Endothelial cell of umbilical vein (primary cell): ENCODE measurements around the gene THTPA. TPM values are rescaled to one million over a fixed set of nuclear protein-coding genes. Genes with fewer than 3 reads are reported as not detected.
"Not testable (repeated sequence)": the region's sequence is repeated elsewhere in the genome, so short reads cannot be mapped to it uniquely, and the experiment has no call there.

Experiments used
- BruUV-seq: library from RNA; stranded (reverse); fragments of 400-500 nt; replicated peaks from 2 replicates; lab custom pipeline; 2021; lab: Mats Ljungman, UMichigan
- CTCF ChIA-PET: fragments of 300-600, 350-600 bp; sonication (Branson Sonifier 250); formaldehyde crosslinking; loops from one replicate; lab custom pipeline; 2021; ENCODE audit warnings: antibody characterized with exemption, inconsistent platforms; lab: Charles Lee
- POLR2A ChIA-PET: fragments of 300-600, 350-600 bp; sonication (Branson Sonifier 250); formaldehyde crosslinking; loops from one replicate; lab custom pipeline; 2021; ENCODE audit warnings: antibody characterized with exemption, inconsistent platforms; lab: Charles Lee
- DNase-seq: peaks from one replicate; pipeline ENCODE4 v3.0.0-alpha.2; 2011; ENCODE audit warnings: low read depth, low spot score
- FAIRE-seq: peaks from 2 replicates; lab custom pipeline; 2011; peaks lifted over from hg19 to GRCh38; lab: Jason Lieb, UNC
- H2AFZ ChIP-seq: 2 replicates; pipeline ENCODE4 v1.6.0; 2012; ENCODE audit warnings: low read depth, low read length, control low read depth, inconsistent platforms
- H3K27ac ChIP-seq: 2 replicates; pipeline ENCODE4 v1.5.1; 2011; ENCODE audit warnings: low read depth, mild to moderate bottlenecking, control low read depth, low read length, moderate library complexity; ENCODE audit not compliant: insufficient read depth
- H3K27me3 ChIP-seq, 2 experiments: 2 replicates each; pipeline versions ENCODE4 v1.6.0 to v1.6.1; 2011; ENCODE audit warnings: low read length in 2 of 2, mixed read lengths in 1 of 2; ENCODE audit not compliant: control insufficient read depth in 2 of 2, insufficient read depth in 2 of 2
- H3K36me3 ChIP-seq, 2 experiments: 2 replicates in 1 of 2; 3 replicates in 1 of 2; pipeline ENCODE4 v1.5.1; 2011; ENCODE audit warnings: low read length in 2 of 2, mild to moderate bottlenecking in 1 of 2, moderate library complexity in 1 of 2; ENCODE audit not compliant: control insufficient read depth in 2 of 2, insufficient read depth in 2 of 2; ENCODE audit errors: extremely low read depth in 1 of 2
- H3K4me1 ChIP-seq: 3 replicates; pipeline ENCODE4 v1.5.1; 2011; ENCODE audit warnings: mild to moderate bottlenecking, low read length; ENCODE audit not compliant: control insufficient read depth, insufficient read depth; ENCODE audit errors: extremely low read depth
- H3K4me2 ChIP-seq: 2 replicates; pipeline ENCODE4 v1.6.1; 2011; ENCODE audit warnings: low read length, control low read depth, mixed read lengths; ENCODE audit not compliant: insufficient read depth
- H3K4me3 ChIP-seq, 3 experiments: fragments of 200-600 bp in 1 of 3; sonication (generic), shearing (Covaris generic) in 1 of 3; replicated peaks in 1 of 3; 2 replicates each; pipeline ENCODE4 v1.5.1; 2011 to 2016; ENCODE audit warnings: control low read depth in 3 of 3, low read length in 3 of 3, mild to moderate bottlenecking in 2 of 3, inconsistent platforms in 1 of 3, low read depth in 1 of 3, moderate library complexity in 1 of 3; ENCODE audit not compliant: insufficient read depth in 1 of 3
- H3K79me2 ChIP-seq: 2 replicates; pipeline ENCODE4 v1.6.0; 2012; ENCODE audit warnings: low read length, inconsistent platforms; ENCODE audit not compliant: control insufficient read depth, insufficient read depth
- H3K9ac ChIP-seq: replicated peaks from 2 replicates; pipeline ENCODE3; 2011; ENCODE audit warnings: low read length, control low read depth; ENCODE audit not compliant: insufficient read depth; ENCODE audit errors: extremely low read depth
- H3K9me1 ChIP-seq: replicated peaks from 3 replicates; pipeline ENCODE4 v1.6.0; 2011; ENCODE audit warnings: mild to moderate bottlenecking, low read length; ENCODE audit not compliant: control insufficient read depth, insufficient read depth; ENCODE audit errors: extremely low read depth
- H3K9me3 ChIP-seq: replicated peaks from 2 replicates; pipeline ENCODE4 v1.5.1; 2012; ENCODE audit warnings: low read length, inconsistent platforms; ENCODE audit not compliant: control insufficient read depth, insufficient read depth
- H4K20me1 ChIP-seq: replicated peaks from 2 replicates; pipeline ENCODE3; 2011; ENCODE audit warnings: mild to moderate bottlenecking, low read length; ENCODE audit not compliant: control insufficient read depth, insufficient read depth; ENCODE audit errors: extremely low read depth
- FOS ChIP-seq: IDR thresholded peaks from 2 replicates; pipeline ENCODE4 v1.6.1; 2011; ENCODE audit warnings: mild to moderate bottlenecking, low read length, moderate library complexity, borderline replicate concordance; ENCODE audit not compliant: insufficient read depth
- JUN ChIP-seq: IDR thresholded peaks from 2 replicates; pipeline ENCODE4 v1.6.1; 2011; ENCODE audit warnings: borderline replicate concordance, low read depth; ENCODE audit not compliant: insufficient read length, insufficient read depth
- POLR2AphosphoS5 ChIP-seq: IDR thresholded peaks from 2 replicates; pipeline ENCODE4 v1.6.1; 2012; ENCODE audit warnings: low read depth, mild to moderate bottlenecking, control low read depth, low read length, moderate library complexity; ENCODE audit not compliant: insufficient read depth
- dilution Hi-C: fragments of 300-500 bp; cut with MboI; formaldehyde crosslinking; loops from one replicate; pipeline ENCODE4 v1.15.0; 2019; ENCODE audit warnings: low sequenced_read_pairs; ENCODE audit not compliant: extremely low pct_ligation_motif_present
- intact Hi-C: fragments of 100-400 bp; cut with micrococcal nuclease; formaldehyde crosslinking; loops from one replicate; pipeline ENCODE4 v1.10.0; 2022
- polyA plus RNA-seq, 4 experiments: library from polyadenylated mRNA; depleted of rRNA in 3 of 4; stranded (reverse) in 3 of 4; unstranded in 1 of 4; fragments of >200 nt; gene quantifications; 2 replicates each; pipeline versions ENCODE4 v1.2.1 to v1.2.3, GENCODE V29; 2011 to 2012; ENCODE audit warnings: missing spikeins in 1 of 4
- total RNA-seq: library from RNA; stranded (reverse); gene quantifications from 2 replicates; pipeline ENCODE4 v1.2.3, GENCODE V29; 2021
- TF ChIP-seq, protein P1 (sequence below), 2 donors: IDR thresholded peaks; 1 replicate in 1 of 2; 2 replicates in 1 of 2; pipeline ENCODE4 v1.5.1; 2011; ENCODE audit warnings: low read length in 2 of 2, mild to moderate bottlenecking in 2 of 2, moderate library complexity in 2 of 2, control low read depth in 1 of 2, inconsistent platforms in 1 of 2, low read depth in 1 of 2; ENCODE audit not compliant: insufficient read depth in 1 of 2; ENCODE audit errors: extremely low read depth in 1 of 2

THTPA gene
- total and polyA plus RNA-seq, 2 donors (not counting 3 experiments of a cell fraction or from before 2014, with no cell fraction given), result 10.8 to 12.5 TPM

DNA sequence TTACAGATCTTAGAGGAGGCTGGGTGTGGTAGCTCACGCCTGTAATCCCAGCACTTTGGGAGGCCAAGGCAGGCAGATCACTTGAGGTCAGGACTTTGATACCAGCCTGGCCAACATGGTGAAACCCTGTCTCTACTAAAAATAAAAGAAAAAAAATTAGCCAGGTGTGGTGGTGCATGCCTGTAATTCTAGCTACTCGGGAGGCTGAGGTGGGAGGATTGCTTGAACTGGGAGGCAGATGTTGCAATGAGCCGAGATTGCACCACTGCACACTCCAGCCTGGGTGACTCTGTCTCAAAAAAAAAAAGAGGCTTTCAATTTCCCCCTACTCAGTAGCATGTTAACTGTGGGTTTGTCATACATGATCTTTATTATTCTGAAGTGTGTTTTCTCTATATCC lies 38.1 kb downstream of the THTPA start:
- dilution Hi-C loops, result not testable (repeated sequence)

DNA sequence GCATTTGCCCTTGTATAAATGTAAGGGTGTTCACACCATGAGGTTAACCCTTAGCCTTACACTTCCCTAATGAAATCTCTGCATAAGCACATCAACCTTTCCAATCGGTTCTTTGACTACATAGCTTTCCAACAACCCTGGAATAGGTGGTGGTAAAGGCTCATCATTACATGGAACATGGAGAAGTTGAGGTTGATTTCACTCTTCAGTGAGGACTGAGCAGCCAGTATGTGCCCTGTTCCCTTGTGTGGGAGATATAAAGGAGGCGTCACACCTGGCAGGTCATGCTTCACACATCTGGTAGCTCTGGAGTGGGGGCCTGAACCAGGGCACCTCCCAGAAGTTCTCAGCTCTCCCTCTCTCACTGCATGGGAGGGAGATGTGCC lies 44.2 kb downstream of the THTPA start:
- DNase-seq, result no peak
- no peaks in the 10 kb centered on the region for H3K9me1 ChIP-seq
- no peak overlapping the region for H2AFZ ChIP-seq
- no peaks in the 10 kb centered on the region for H3K36me3 ChIP-seq
- H3K4me3 ChIP-seq, result no peak overlapping the region
- no peak overlapping the region for H3K4me2 ChIP-seq
- H3K27ac ChIP-seq, result no peak overlapping the region
- H3K79me2 ChIP-seq, result no peaks in the 10 kb centered on the region
- ChIA-PET POLR2A (no interaction called here), CTCF (interaction anchor here (1.8 kb wide), 1 partner anchor 11 kb away, joined by 7 read pairs; no protein-coding TSS in a partner anchor)
- dilution Hi-C loops (no loop called here), intact Hi-C loops (no loop called here)
- no TSS peak for BruUV-seq
- no peak for FAIRE-seq
- no peaks in the 10 kb centered on the region for H3K4me1 ChIP-seq
- H3K9me3 ChIP-seq, result no peaks in the 10 kb centered on the region
- H3K9ac ChIP-seq, result no peak overlapping the region
- no peaks in the 10 kb centered on the region for H4K20me1 ChIP-seq
- no peak for TF ChIP-seq FOS
- TF ChIP-seq POLR2AphosphoS5, result no peak
- TF ChIP-seq JUN, result no peak
- TF ChIP-seq, protein P1, sequence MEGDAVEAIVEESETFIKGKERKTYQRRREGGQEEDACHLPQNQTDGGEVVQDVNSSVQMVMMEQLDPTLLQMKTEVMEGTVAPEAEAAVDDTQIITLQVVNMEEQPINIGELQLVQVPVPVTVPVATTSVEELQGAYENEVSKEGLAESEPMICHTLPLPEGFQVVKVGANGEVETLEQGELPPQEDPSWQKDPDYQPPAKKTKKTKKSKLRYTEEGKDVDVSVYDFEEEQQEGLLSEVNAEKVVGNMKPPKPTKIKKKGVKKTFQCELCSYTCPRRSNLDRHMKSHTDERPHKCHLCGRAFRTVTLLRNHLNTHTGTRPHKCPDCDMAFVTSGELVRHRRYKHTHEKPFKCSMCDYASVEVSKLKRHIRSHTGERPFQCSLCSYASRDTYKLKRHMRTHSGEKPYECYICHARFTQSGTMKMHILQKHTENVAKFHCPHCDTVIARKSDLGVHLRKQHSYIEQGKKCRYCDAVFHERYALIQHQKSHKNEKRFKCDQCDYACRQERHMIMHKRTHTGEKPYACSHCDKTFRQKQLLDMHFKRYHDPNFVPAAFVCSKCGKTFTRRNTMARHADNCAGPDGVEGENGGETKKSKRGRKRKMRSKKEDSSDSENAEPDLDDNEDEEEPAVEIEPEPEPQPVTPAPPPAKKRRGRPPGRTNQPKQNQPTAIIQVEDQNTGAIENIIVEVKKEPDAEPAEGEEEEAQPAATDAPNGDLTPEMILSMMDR (IDR thresholded peaks at IDR 0.05; ENCODE audit: extremely low read depth in 1 of 2, insufficient read depth in 1 of 2, low read depth in 1 of 2, low read length in 2 of 2), result no peak
- no peaks in the 10 kb centered on the region for H3K27me3 ChIP-seq

More for the DNA sequence above, 38.1 kb downstream of the THTPA start:
- H3K9me3 ChIP-seq, H3K27me3 ChIP-seq, H3K4me1 ChIP-seq, intact Hi-C loops, H3K4me2 ChIP-seq, H3K79me2 ChIP-seq, H3K9me1 ChIP-seq, BruUV-seq, DNase-seq, H3K27ac ChIP-seq, FAIRE-seq, H3K36me3 ChIP-seq, H3K4me3 ChIP-seq, H4K20me1 ChIP-seq, H3K9ac ChIP-seq, H2AFZ ChIP-seq, POLR2A ChIA-PET: not testable (repeated sequence)
- CTCF ChIA-PET, result interaction anchor here (1.1 kb wide), 1 partner anchor 38 kb away, joined by 3 read pairs; no protein-coding TSS in a partner anchor
